ENCODE data around the gene CAPN2.

The CAPN2 gene

DNA sequence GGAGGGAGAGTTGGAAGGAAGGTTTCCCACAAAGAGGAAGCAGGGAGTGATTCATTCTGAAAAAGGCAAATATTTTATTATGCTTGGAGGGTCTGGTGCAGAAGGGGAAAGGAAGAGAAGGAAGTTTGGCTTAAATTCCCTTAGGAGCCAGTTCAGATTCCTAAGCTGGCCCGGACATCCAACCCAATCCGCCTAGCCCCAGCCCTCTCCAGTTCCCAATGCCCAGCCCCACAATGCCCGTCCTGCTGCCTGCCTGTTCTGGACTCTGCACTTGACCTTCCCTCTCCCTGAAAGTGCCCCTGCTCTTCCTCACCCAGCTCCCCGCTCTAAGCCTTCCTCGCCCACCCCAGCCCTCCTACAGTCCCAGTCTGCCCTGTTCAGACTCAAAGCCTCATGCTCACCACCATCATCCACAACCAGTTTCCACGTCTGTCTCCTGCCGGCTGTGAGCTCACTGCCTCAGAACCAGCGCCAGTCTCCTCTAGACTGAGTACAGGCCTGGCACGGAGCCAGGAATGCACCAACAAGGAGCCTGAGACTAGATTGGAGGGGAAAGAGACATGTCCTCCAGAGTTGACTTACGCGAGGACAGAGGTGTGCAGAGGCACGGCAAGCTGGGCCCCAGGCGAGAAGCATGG, 18.9 kb downstream of the CAPN2 start (continued):
- TF ChIP-seq, protein P1, sequence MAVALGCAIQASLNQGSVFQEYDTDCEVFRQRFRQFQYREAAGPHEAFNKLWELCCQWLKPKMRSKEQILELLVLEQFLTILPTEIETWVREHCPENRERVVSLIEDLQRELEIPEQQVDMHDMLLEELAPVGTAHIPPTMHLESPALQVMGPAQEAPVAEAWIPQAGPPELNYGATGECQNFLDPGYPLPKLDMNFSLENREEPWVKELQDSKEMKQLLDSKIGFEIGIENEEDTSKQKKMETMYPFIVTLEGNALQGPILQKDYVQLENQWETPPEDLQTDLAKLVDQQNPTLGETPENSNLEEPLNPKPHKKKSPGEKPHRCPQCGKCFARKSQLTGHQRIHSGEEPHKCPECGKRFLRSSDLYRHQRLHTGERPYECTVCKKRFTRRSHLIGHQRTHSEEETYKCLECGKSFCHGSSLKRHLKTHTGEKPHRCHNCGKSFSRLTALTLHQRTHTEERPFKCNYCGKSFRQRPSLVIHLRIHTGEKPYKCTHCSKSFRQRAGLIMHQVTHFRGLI (tag by site-specific recombination; IDR thresholded peaks at IDR 0.05) = no peak
- no peak for TF ChIP-seq ZNF558 (tag by site-specific recombination; IDR thresholded peaks at IDR 0.05)
- TF ChIP-seq ZNF184 (tag by site-specific recombination; IDR thresholded peaks at IDR 0.05) = no peak; the same call in 1 of the 2 replicates
- no peak for TF ChIP-seq ZNF175 (tag by site-specific recombination; IDR thresholded peaks at IDR 0.05)
- TF ChIP-seq ZNF629 (tag by site-specific recombination; IDR thresholded peaks at IDR 0.05) = no peak
- no peak for TF ChIP-seq ZNF529 (tag by site-specific recombination; IDR thresholded peaks at IDR 0.05; ENCODE audit: insufficient replicate concordance)
- TF ChIP-seq ZNF701 (tag by site-specific recombination; IDR thresholded peaks at IDR 0.05) = no peak
- TF ChIP-seq ZNF24 (tag by site-specific recombination; IDR thresholded peaks at IDR 0.05) = no peak
- no peak for TF ChIP-seq ZNF140 (tag by site-specific recombination; IDR thresholded peaks at IDR 0.05)
- TF ChIP-seq ZSCAN16 (tag by site-specific recombination; IDR thresholded peaks at IDR 0.05) = no peak
- TF ChIP-seq ZNF600 (tag by site-specific recombination; IDR thresholded peaks at IDR 0.05) = peak; percentile 99
- no peak for TF ChIP-seq ZNF670 (tag by site-specific recombination; IDR thresholded peaks at IDR 0.05; ENCODE audit: low read depth)
- no peak for TF ChIP-seq ZNF274 (IDR thresholded peaks at IDR 0.05; ENCODE audit: low read length)
- no peak for TF ChIP-seq ZNF274 (tag by site-specific recombination; IDR thresholded peaks at IDR 0.05; ENCODE audit: borderline replicate concordance)
- no peak for TF ChIP-seq ZNF214 (tag by site-specific recombination; IDR thresholded peaks at IDR 0.05; ENCODE audit: borderline replicate concordance)
- TF ChIP-seq, protein P2, sequence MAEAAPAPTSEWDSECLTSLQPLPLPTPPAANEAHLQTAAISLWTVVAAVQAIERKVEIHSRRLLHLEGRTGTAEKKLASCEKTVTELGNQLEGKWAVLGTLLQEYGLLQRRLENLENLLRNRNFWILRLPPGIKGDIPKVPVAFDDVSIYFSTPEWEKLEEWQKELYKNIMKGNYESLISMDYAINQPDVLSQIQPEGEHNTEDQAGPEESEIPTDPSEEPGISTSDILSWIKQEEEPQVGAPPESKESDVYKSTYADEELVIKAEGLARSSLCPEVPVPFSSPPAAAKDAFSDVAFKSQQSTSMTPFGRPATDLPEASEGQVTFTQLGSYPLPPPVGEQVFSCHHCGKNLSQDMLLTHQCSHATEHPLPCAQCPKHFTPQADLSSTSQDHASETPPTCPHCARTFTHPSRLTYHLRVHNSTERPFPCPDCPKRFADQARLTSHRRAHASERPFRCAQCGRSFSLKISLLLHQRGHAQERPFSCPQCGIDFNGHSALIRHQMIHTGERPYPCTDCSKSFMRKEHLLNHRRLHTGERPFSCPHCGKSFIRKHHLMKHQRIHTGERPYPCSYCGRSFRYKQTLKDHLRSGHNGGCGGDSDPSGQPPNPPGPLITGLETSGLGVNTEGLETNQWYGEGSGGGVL (tag by site-specific recombination; IDR thresholded peaks at IDR 0.05) = peak; percentile 57; the same call in 1 of the 2 replicates
- TF ChIP-seq, protein P3, sequence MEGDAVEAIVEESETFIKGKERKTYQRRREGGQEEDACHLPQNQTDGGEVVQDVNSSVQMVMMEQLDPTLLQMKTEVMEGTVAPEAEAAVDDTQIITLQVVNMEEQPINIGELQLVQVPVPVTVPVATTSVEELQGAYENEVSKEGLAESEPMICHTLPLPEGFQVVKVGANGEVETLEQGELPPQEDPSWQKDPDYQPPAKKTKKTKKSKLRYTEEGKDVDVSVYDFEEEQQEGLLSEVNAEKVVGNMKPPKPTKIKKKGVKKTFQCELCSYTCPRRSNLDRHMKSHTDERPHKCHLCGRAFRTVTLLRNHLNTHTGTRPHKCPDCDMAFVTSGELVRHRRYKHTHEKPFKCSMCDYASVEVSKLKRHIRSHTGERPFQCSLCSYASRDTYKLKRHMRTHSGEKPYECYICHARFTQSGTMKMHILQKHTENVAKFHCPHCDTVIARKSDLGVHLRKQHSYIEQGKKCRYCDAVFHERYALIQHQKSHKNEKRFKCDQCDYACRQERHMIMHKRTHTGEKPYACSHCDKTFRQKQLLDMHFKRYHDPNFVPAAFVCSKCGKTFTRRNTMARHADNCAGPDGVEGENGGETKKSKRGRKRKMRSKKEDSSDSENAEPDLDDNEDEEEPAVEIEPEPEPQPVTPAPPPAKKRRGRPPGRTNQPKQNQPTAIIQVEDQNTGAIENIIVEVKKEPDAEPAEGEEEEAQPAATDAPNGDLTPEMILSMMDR (tag by site-specific recombination; IDR thresholded peaks at IDR 0.05) = no peak
- TF ChIP-seq, protein P4, sequence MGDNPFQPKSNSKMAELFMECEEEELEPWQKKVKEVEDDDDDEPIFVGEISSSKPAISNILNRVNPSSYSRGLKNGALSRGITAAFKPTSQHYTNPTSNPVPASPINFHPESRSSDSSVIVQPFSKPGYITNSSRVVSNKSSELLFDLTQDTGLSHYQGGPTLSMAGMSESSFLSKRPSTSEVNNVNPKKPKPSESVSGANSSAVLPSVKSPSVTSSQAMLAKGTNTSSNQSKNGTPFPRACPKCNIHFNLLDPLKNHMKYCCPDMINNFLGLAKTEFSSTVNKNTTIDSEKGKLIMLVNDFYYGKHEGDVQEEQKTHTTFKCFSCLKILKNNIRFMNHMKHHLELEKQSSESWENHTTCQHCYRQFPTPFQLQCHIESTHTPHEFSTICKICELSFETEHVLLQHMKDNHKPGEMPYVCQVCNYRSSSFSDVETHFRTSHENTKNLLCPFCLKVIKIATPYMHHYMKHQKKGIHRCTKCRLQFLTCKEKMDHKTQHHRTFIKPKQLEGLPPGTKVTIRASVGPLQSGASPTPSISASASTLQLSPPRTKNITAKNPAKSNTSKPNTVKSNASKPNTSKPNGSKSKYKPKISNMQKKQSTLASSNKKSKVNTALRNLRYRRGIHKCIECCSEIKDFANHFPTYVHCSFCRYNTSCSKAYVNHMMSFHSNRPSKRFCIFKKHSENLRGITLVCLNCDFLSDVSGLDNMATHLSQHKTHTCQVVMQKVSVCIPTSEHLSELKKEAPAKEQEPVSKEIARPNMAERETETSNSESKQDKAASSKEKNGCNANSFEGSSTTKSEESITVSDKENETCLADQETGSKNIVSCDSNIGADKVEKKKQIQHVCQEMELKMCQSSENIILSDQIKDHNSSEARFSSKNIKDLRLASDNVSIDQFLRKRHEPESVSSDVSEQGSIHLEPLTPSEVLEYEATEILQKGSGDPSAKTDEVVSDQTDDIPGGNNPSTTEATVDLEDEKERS (tag by site-specific recombination; IDR thresholded peaks at IDR 0.05) = no peak
- TF ChIP-seq, protein P5, sequence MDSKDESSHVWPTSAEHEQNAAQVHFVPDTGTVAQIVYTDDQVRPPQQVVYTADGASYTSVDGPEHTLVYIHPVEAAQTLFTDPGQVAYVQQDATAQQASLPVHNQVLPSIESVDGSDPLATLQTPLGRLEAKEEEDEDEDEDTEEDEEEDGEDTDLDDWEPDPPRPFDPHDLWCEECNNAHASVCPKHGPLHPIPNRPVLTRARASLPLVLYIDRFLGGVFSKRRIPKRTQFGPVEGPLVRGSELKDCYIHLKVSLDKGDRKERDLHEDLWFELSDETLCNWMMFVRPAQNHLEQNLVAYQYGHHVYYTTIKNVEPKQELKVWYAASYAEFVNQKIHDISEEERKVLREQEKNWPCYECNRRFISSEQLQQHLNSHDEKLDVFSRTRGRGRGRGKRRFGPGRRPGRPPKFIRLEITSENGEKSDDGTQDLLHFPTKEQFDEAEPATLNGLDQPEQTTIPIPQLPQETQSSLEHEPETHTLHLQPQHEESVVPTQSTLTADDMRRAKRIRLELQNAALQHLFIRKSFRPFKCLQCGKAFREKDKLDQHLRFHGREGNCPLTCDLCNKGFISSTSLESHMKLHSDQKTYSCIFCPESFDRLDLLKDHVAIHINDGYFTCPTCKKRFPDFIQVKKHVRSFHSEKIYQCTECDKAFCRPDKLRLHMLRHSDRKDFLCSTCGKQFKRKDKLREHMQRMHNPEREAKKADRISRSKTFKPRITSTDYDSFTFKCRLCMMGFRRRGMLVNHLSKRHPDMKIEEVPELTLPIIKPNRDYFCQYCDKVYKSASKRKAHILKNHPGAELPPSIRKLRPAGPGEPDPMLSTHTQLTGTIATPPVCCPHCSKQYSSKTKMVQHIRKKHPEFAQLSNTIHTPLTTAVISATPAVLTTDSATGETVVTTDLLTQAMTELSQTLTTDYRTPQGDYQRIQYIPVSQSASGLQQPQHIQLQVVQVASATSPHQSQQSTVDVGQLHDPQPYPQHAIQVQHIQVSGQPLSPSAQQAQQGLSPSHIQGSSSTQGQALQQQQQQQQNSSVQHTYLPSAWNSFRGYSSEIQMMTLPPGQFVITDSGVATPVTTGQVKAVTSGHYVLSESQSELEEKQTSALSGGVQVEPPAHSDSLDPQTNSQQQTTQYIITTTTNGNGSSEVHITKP (tag by site-specific recombination; IDR thresholded peaks at IDR 0.05) = peak; percentile 98
- TF ChIP-seq, protein P6, sequence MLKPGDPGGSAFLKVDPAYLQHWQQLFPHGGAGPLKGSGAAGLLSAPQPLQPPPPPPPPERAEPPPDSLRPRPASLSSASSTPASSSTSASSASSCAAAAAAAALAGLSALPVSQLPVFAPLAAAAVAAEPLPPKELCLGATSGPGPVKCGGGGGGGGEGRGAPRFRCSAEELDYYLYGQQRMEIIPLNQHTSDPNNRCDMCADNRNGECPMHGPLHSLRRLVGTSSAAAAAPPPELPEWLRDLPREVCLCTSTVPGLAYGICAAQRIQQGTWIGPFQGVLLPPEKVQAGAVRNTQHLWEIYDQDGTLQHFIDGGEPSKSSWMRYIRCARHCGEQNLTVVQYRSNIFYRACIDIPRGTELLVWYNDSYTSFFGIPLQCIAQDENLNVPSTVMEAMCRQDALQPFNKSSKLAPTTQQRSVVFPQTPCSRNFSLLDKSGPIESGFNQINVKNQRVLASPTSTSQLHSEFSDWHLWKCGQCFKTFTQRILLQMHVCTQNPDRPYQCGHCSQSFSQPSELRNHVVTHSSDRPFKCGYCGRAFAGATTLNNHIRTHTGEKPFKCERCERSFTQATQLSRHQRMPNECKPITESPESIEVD (tag by site-specific recombination; IDR thresholded peaks at IDR 0.05) = no peak
- TF ChIP-seq, protein P7, sequence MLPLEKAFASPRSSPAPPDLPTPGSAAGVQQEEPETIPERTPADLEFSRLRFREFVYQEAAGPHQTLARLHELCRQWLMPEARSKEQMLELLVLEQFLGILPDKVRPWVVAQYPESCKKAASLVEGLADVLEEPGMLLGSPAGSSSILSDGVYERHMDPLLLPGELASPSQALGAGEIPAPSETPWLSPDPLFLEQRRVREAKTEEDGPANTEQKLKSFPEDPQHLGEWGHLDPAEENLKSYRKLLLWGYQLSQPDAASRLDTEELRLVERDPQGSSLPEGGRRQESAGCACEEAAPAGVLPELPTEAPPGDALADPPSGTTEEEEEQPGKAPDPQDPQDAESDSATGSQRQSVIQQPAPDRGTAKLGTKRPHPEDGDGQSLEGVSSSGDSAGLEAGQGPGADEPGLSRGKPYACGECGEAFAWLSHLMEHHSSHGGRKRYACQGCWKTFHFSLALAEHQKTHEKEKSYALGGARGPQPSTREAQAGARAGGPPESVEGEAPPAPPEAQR (tag by site-specific recombination; IDR thresholded peaks at IDR 0.05) = 0 out of 2 replicates have a peak, but pooled peaks have one; percentile 14
- TF ChIP-seq ZNF202 (tag by site-specific recombination; IDR thresholded peaks at IDR 0.05; ENCODE audit: borderline replicate concordance) = no peak
- no peak for TF ChIP-seq ZNF311 (tag by site-specific recombination; IDR thresholded peaks at IDR 0.05; ENCODE audit: borderline replicate concordance)
- no peak for TF ChIP-seq ZNF768 (tag by site-specific recombination; IDR thresholded peaks at IDR 0.05)

All from HEK293 (cell line).